ENCODE measurements around the gene TUBGCP3.

The TUBGCP3 gene

GRCh38 chr13:112447761-112448603, 140.0 kb downstream of the TUBGCP3 start:
- ChIA-PET POLR2A (no interaction called here), CTCF (no interaction called here)
- no peak for DNase-seq (ENCODE audit: low read depth, low spot score)
- H3K4me3 ChIP-seq (ENCODE audit: low read depth, low read length), result no peak overlapping the region
- no peak for TF ChIP-seq CTCF (IDR thresholded peaks at IDR 0.05; ENCODE audit: insufficient read depth, low read length, missing control alignments)

GRCh38 chr13:112447306-112447705, 140.6 kb downstream of the TUBGCP3 start:
- H3K4me3 ChIP-seq (ENCODE audit: low read depth, low read length), result no peak overlapping the region
- ChIA-PET POLR2A (no interaction called here), CTCF (no interaction called here)
- DNase-seq (ENCODE audit: low read depth, low spot score), result no peak
- TF ChIP-seq CTCF (IDR thresholded peaks at IDR 0.05; ENCODE audit: insufficient read depth, low read length, missing control alignments), result no peak

- DNase-seq (ENCODE audit: low read depth, low spot score), result no peak
Observed at GRCh38 chr13:112446867-112447266, 141.1 kb downstream of the TUBGCP3 start.

GRCh38 chr13:112446347-112446861, 141.5 kb downstream of the TUBGCP3 start:
- DNase-seq (ENCODE audit: low read depth, low spot score), result no peak
- TF ChIP-seq CTCF (IDR thresholded peaks at IDR 0.05; ENCODE audit: insufficient read depth, low read length, missing control alignments), result no peak

More at GRCh38 chr13:112446867-112447266, 141.1 kb downstream of the TUBGCP3 start:
- ChIA-PET CTCF (interaction anchor here (5.0 kb wide), 1 partner anchor 972 kb away, joined by 44 read pairs; no protein-coding TSS in a partner anchor), POLR2A (no interaction called here)
- H3K4me3 ChIP-seq (ENCODE audit: low read depth, low read length), result no peak overlapping the region
- no peak for TF ChIP-seq CTCF (IDR thresholded peaks at IDR 0.05; ENCODE audit: insufficient read depth, low read length, missing control alignments)

GRCh38 chr13:112445411-112446271, 142.3 kb downstream of the TUBGCP3 start:
- H3K4me3 ChIP-seq (ENCODE audit: low read depth, low read length), result no peak overlapping the region
- ChIA-PET POLR2A (no interaction called here), CTCF (interaction anchor here (1.1 to 5.0 kb wide), 2 partner anchors 10 to 971 kb away, joined by 3 to 44 read pairs; no protein-coding TSS in a partner anchor)
- no peak for TF ChIP-seq CTCF (IDR thresholded peaks at IDR 0.05; ENCODE audit: insufficient read depth, low read length, missing control alignments)
- no peak for DNase-seq (ENCODE audit: low read depth, low spot score)

More at GRCh38 chr13:112446347-112446861, 141.5 kb downstream of the TUBGCP3 start:
- CTCF ChIA-PET, result interaction anchor here (1.1 to 5.0 kb wide), 2 partner anchors 11 to 972 kb away, joined by 3 to 44 read pairs; no protein-coding TSS in a partner anchor
- POLR2A ChIA-PET, result no interaction called here
- no peak overlapping the region for H3K4me3 ChIP-seq (ENCODE audit: low read depth, low read length)
